ENCODE results near the gene HRC. TPM values are rescaled to one million over a fixed set of nuclear protein-coding genes. Genes with fewer than 3 reads are reported as not detected.
"Not testable (repeated sequence)": the region's sequence is repeated elsewhere in the genome, so short reads cannot be mapped to it uniquely, and the experiment has no call there.

The HRC gene, protein sequence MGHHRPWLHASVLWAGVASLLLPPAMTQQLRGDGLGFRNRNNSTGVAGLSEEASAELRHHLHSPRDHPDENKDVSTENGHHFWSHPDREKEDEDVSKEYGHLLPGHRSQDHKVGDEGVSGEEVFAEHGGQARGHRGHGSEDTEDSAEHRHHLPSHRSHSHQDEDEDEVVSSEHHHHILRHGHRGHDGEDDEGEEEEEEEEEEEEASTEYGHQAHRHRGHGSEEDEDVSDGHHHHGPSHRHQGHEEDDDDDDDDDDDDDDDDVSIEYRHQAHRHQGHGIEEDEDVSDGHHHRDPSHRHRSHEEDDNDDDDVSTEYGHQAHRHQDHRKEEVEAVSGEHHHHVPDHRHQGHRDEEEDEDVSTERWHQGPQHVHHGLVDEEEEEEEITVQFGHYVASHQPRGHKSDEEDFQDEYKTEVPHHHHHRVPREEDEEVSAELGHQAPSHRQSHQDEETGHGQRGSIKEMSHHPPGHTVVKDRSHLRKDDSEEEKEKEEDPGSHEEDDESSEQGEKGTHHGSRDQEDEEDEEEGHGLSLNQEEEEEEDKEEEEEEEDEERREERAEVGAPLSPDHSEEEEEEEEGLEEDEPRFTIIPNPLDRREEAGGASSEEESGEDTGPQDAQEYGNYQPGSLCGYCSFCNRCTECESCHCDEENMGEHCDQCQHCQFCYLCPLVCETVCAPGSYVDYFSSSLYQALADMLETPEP
- polyA plus RNA-seq (2013, experiment 1 of 2; ENCODE audit: insufficient read length), result 0.24 TPM
- 0.36 TPM for polyA plus RNA-seq (2013, experiment 2 of 2; ENCODE audit: insufficient read length)

DNA sequence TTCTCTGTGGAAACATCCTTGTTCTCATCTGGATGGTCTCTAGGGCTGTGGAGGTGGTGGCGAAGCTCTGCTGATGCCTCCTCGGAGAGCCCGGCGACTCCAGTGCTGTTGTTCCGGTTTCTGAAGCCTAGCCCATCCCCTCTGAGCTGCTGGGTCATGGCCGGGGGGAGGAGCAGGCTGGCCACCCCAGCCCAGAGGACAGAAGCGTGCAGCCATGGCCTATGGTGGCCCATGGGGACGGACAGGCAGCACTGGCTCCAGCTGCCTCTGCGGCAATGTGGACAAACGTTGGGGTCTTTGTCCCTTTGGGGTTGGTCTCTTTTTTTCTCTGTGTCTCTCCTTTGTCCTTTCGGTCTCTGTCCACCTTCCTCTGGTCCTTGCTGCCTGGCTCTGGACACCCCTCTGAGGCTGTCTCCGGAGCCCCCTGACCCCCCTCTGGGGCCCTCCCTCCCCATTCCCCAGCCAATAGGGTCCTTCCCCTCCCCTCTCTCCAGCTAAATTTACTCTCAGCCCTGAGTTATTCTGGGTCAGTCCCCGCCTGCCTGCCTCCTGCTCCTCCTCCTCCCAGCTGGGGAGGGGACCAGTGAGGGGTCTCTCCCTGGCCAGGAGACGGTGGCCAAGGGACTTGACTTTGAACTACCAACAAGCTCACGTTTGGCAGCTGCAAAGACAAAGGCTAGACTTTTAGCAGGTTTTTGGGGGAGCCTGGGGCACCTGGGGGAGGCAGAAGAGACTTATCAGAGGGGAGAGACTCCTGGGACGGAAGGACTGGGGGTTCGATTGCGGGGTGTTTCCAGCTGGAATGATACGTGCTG, at the start of gene HRC:
TSS of gene HRC (minus strand) at position 392 of the 815 bp plus-strand sequence. CDS start at position 233, 159 bp downstream.
- DNase-seq, result no peak

DNA sequence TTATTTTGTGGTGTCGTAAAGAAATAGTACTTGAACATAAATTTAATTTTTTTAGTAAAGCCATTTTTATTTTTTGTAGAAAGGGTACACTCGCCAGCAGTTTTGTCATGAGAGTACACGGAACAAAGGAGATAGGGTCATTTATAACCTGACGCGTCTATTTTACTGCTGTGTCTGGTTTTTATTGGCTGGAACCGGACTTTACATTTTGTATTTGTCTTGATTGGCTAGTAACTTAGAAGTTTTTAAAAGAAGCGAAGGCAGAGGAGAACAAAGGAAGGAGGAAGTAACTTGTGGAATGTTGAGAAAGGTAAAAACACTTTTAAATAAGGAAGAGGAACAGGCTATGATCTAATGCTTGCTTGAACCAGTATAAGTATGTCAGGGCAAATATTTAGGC, 45.8 kb upstream of the HRC start:
- no peak for DNase-seq

DNA sequence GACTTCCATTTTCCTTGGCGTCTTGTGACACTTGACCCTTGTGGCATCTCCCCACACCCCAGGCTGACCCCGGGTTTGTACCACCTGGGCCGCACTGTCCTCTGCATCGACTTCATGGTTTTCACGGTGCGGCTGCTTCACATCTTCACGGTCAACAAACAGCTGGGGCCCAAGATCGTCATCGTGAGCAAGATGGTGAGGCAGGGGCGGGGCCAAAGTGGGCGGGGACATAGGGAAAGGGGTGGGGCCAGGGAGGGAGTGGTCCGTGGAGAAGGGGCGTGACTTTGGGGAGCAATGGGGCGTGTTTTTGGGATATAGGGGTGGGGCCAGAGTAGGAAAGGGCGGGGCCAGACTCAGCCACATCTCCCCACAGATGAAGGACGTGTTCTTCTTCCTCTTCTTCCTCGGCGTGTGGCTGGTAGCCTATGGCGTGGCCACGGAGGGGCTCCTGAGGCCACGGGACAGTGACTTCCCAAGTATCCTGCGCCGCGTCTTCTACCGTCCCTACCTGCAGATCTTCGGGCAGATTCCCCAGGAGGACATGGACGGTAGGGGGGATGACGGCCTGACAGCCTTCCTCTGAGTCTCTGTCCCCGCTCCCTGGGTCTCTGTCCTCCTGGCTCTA, 45.2 kb upstream of the HRC start:
- DNase-seq, result no peak

DNA sequence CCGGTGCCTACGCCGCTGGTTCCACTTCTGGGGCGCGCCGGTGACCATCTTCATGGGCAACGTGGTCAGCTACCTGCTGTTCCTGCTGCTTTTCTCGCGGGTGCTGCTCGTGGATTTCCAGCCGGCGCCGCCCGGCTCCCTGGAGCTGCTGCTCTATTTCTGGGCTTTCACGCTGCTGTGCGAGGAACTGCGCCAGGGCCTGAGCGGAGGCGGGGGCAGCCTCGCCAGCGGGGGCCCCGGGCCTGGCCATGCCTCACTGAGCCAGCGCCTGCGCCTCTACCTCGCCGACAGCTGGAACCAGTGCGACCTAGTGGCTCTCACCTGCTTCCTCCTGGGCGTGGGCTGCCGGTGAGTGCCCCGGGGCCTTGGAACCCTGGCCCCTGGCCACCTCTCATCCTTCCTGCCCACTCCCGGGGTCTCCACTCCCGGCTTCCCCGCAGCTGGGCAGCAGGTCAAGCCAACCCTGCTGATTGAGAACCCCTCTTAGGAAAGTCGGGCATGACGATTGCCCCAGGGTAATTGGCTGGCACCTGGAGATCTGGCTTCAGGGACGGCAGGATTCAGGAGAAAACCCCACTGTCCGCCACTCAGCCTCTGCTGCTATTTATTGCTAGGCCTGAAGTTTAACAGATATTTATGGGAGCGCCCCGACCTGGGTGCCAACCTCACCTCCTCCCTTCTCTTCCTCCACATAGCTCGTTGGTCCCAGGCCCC, 41.5 kb upstream of the HRC start:
- no peak for DNase-seq

DNA sequence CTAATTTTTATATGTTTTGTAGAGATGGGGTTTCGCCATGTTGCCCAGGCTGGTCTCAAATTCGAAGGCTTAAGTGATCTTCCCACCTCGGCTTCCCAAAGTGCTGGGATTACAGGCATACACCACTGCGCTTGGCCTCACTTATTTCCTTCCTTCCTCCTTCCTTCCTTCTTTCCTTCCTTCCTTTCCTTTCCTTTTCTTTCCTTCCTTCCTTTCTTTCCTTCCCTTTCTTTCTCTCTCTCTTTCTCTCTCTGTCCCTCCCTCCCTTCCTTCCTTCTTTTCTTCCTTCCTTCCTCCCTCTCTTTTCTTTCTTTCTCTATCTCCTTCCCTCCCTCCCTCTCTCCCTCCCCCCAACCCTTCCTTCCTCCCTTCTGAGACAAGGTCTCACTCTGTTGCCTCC, 39.2 kb upstream of the HRC start:
- no peak for DNase-seq

DNA sequence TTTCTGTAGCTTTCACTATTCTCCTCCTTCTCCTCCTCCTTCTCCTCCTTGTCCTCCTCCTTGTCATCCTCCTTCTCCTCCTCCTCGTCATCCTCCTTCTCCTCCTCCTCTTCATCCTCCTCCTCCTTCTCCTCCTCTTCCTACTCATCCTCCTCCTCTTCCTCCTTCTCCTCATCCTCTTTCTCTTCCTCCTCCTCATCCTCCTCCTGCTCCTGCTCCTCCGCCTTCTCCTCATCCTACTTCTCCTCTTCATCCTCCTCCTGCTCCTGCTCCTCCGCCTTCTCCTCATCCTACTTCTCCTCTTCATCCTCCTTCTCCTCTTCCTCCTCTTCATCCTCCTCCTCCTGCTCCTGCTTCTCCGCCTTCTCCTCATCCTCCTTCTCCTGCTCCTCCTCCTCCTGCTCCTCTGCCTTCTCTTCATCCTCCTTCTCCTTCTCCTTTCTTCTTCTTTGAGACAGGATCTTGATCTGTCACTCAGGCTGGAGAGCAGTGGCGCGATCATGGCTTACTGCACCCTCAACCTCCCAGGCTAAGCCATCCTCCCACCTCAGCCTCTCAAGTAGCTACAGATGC, 38.7 kb upstream of the HRC start:
- DNase-seq, result no peak

DNA sequence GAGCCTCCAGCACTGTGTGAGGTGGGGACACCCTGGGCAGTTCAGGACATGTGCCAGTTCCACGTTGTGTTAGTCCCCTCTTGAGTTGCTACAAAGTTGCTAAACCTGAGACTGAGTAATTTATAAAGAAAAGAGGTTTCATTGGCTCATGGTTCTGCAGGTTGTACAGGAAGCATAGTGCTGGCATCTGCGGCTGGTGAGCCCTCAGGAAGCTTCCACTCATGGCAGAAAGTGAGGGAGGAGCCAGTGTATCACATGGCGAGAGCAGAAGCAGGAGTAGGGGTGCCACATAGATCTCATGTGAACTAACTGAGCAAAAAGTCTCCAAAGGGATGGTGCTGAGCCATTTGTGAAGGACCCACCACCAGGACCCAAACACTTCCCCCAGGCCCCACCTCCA, 35.6 kb upstream of the HRC start:
- DNase-seq, result no peak

DNA sequence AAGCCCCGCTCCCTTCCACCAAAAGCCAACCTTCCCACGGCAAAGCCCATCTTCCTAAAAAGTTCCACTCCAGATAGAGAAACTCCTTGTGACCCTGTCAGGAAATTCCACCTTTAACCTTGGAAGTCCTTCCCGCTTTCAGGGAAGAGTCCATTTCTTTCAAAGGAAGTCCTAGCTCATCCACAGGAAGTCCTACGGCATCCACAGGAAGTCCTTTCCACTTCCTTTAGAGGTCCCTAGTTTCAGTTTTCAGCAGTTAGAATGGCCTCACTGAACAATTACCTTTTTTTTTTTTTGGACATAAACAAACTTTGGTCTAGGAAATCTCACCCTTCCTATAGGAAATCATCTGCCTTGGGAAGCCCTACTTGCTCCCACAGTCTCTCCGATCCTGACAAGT, 34.1 kb upstream of the HRC start:
- DNase-seq, result no peak

DNA sequence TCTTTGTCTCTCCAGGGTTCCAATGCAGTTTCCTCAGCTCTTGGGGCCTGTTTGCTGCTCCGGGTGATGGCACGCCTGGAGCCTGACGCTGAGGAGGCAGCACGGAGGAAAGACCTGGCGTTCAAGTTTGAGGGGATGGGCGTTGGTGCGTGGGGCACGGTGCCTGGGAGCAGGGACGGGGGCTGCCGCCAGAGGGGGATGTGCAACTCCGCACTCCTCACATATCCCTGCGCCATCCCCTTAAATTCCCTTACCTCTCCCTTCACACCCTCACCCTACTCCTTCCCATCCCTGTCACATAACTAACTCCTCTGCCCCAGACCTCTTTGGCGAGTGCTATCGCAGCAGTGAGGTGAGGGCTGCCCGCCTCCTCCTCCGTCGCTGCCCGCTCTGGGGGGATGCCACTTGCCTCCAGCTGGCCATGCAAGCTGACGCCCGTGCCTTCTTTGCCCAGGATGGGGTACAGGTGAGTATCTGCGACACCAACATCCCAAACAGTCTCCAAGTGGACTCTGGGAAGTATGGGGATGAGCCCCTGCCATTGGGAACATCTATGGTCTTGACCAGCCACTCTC, 33.5 kb upstream of the HRC start:
- DNase-seq, result no peak

DNA sequence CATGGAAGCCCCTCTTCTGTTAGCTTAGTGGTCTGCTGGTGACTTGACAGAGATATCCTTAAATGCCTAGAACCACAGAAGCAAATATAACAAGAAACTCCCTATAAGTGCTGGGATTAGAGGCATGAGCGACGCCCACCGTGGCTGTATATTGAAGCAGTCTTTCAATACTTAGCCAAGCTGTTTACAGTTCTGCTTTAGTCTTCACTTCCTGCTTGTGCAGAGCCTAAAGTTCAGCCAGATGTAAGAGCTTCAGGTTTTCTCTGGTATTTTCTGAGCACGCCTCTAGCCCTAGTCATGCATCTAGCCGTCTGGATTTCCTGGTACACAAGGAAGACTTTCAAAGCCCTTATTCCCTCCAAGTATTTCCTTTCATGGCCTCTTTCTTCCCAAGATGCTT, 30.9 kb upstream of the HRC start:
- no peak for DNase-seq

DNA sequence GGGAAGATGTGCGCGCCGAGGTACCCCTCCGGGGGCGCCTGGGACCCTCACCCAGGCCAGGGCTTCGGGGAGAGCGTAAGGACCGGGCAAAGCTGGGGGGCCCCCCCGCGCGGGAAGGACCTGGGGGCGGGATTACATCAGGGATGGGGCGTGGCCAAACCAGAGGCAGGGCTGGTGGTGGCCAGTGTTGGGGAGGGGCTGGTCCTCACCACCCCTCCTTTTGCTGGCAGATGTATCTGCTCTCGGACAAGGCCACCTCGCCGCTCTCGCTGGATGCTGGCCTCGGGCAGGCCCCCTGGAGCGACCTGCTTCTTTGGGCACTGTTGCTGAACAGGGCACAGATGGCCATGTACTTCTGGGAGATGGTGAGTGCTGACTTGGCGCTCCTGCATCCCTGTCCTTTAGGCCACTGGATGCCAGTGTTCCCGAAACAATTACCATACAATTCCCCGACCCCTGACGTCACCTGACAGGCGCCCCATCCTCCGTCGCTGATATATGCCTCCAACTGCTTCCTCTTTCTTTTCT, 27.7 kb upstream of the HRC start:
- DNase-seq, result no peak

DNA sequence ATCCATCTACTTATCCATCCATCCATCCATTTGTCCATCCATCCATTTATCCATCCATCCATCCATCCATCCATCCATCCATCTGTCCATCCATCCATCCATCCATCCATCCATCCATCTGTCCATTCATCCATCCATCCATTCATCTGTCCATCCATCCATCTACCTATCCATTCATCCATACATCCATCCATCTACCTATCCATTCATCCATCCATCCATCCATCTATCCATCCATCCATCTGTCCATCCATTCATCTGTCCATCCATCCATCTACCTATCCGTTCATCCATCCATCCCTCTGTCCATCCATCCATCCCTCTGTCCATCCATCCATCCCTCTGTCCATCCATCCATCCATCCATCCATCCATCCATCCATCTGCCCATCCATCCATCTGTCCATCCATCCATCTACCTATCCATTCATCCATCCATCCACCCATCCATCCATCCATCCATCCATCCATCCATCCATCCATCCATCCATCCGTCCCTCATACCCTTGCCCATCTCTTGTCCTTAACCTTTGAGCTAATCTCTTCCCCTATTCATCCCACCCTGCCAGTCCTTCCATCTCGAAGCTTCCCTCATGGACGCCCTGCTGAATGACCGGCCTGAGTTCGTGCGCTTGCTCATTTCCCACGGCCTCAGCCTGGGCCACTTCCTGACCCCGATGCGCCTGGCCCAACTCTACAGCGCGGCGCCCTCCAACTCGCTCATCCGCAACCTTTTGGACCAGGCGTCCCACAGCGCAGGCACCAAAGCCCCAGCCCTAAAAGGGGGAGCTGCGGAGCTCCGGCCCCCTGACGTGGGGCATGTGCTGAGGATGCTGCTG, 27.0 kb upstream of the HRC start:
- not testable (repeated sequence) for DNase-seq

DNA sequence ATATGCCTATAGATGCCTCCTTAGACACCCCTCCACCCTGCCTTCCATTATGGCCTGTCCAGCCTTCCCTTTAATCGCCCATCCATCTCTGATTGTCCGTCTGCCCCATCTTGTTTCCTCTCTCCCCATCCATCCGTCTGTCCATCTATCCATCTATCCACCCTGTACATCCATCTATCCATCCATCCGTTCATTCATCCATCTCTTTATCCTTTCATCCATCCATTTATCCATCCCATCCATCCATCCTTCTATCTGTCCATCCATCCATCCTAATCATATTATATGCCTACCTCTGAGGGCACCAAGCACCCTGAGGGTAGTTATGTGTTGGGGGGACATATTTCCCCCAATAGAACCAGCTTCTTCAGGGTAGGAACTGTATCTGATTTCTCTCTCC, 25.5 kb upstream of the HRC start:
- no peak for DNase-seq

DNA sequence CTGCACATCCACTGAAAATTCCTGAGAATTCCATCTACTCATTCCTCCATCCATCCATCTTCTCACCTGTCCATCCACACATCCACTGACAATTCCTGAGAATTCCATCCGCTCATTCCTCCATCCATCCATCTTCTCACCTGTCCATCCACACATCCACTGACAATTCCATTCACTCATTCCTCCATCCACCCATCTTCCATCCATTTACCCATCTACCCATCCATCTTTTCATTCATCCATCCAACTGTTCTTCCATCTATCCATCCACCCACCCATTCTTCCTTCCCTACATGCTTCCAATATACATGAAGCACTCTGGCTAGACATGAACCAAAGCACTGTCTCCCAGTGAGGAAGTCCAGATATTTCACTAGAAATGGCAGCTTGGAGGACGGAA, 18.0 kb upstream of the HRC start:
- no peak for DNase-seq

DNA sequence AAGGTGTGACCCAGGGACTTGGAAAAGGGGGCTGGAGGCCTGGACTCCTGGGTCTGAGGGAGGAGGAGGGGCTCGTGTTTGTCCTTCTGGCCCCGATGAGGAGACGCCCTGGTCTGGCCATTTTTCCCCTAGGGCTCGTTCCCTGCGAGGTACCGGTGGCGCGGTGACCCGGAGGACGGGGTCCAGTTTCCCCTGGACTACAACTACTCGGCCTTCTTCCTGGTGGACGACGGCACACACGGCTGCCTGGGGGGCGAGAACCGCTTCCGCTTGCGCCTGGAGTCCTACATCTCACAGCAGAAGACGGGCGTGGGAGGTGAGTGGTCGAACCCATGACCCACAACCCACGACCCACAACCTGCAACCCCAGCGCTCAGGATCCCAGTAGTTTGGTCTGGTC, 13.2 kb upstream of the HRC start:
- DNase-seq, result no peak

DNA sequence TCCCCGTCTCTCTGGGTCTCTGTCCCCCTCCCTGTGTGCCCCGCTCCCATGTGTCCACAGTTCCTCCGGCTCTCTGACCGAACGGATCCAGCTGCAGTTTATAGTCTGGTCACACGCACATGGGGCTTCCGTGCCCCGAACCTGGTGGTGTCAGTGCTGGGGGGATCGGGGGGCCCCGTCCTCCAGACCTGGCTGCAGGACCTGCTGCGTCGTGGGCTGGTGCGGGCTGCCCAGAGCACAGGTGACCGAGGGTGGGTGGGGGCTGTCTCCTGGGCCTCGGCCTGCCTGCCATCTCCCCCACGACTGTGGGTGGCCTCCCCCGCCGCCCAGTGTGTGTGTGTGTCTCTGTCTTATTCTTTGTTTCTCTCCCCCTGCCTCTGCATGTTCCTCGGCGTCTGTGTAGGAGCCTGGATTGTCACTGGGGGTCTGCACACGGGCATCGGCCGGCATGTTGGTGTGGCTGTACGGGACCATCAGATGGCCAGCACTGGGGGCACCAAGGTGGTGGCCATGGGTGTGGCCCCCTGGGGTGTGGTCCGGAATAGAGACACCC, 12.7 kb upstream of the HRC start:
- no peak for DNase-seq

DNA sequence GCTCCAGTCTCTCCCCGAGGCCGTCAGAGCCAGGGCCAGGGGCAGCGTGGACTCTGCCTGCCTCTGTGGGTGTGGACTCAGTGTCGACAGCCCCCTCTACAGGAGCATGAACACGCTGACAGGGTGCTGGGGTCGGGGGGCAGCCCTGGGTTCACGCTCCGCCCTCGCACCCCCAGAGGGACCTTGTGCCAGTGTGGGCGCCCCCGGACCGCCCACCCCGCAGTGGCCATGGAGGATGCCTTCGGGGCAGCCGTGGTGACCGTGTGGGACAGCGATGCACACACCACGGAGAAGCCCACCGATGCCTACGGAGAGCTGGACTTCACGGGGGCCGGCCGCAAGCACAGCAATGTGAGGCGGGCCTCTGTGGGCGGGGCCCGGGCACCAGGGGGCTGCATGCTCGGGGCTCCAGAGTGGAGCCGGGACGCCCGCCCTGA, 10.7 kb upstream of the HRC start:
- DNase-seq, result no peak

DNA sequence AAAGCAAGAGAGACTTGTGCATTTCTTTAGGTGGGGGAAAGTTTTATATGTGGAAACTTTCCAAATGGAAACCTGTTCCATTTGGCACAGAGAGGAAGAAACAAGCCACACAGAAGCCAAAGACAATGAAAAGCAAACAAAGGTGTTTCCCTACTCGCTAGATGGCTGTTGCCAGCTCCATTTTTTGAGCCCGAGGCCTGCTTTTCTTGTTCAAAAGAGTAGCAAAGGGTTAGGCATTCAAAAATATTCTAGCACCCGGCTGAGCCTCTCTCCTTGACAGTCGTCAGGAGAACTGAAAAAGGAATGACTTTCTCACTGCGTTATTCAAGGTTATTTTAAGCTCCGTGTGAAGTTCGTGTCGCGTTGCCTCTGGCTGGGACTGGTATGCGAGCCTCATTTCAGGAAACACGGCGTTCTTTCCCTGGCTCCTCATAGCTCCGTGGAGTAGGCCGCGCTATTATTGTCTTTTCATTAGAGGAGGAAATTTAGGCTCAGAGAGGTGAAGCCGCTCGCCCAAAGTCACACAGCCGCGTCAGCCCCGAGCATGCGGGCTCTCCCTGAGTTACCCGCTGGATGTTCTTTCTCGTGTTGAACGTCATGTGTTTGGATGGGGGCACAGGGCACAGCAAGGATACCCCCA, 10.0 kb upstream of the HRC start:
- peak; percentile 56 for DNase-seq

DNA sequence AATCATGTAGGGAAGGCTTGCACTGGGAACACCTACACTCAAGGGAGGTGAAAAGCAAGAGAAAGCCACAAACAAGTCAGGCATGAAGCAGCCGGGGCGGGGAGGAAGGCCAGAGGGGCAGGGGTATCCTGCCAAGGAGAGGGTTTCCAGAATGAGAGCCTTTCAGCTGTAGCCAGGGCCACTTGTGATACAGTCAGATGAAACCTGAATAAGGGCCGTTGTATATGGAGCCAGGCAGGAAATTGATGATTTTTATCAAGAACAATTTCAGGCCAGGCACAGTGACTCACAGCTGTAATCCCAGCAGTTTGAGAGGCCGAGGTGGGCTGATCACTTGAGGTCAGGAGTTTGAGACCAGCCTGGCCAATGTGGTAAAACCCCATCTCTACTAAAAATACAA, 6.8 kb upstream of the HRC start:
- no peak for DNase-seq
